Esophagus squamous epithelium (tissue), 5 donors: ENCODE data around the gene FRS3. TPM values are rescaled to one million over a fixed set of nuclear protein-coding genes. Genes with fewer than 3 reads are reported as not detected.
A peak's percentile ranks its signal among the peaks of the same experiment; 100 is the strongest.

Experiments used
- DNase-seq: peaks from one replicate; lab custom pipeline; 2025; lab: John Stamatoyannopoulos, UW
- H3K27ac ChIP-seq, 4 donors: fragments of 200-600 bp; sonication (generic); one replicate each; pipeline ENCODE4 v1.5.1; 2016 to 2019; ENCODE audit warnings: mild to moderate bottlenecking in 1 of 4
- H3K27me3 ChIP-seq, 4 donors: fragments of 200-600 bp; sonication (generic); 1 replicate in 3 of 4; 2 replicates in 1 of 4; pipeline versions ENCODE4 v1.5.1 to v1.6.0; 2017 to 2021; ENCODE audit warnings: antibody characterized with exemption in 1 of 4
- H3K36me3 ChIP-seq, 3 donors: fragments of 200-600 bp; sonication (generic); one replicate each; pipeline ENCODE4 v1.5.1; 2016 to 2019
- H3K4me1 ChIP-seq, 3 donors: fragments of 200-600 bp; sonication (generic); one replicate each; pipeline ENCODE4 v1.5.1; 2017 to 2019
- H3K4me3 ChIP-seq, 4 donors: fragments of 200-600 bp; sonication (generic); 1 replicate in 3 of 4; 2 replicates in 1 of 4; pipeline ENCODE4 v1.5.1; 2016 to 2019; ENCODE audit warnings: mild to moderate bottlenecking in 2 of 4, moderate library complexity in 1 of 4
- H3K9me3 ChIP-seq, 3 donors: fragments of 200-600 bp; sonication (generic); one replicate each; pipeline ENCODE4 v1.5.1; 2016 to 2019
- POLR2A ChIP-seq, 4 donors: fragments of 450-650 bp; IDR thresholded peaks; one replicate each; pipeline ENCODE4 v1.6.1; 2017; ENCODE audit warnings: antibody characterized with exemption in 4 of 4, mild to moderate bottlenecking in 4 of 4, moderate library complexity in 3 of 4
- WGBS, 2 donors: methylation state at CpG; one replicate each; pipeline ENCODE4 v1.1.5; 2018; 5-methylcytosine and 5-hydroxymethylcytosine counted together
- intact Hi-C: fragments of 100-400 bp; cut with DNase I; formaldehyde crosslinking; loops from one replicate; pipeline ENCODE4 v1.15.0; 2022
- total RNA-seq, 4 donors: library from RNA; depleted of rRNA; stranded (reverse); fragments of >200 nt; gene quantifications; one replicate each; pipeline ENCODE4 v1.1.0, GENCODE V29; 2016
- TF ChIP-seq, protein P1 (sequence below), 6 experiments: fragments of 450-650 bp in 4 of 6; fragments of 200-600 bp in 2 of 6; sonication (generic) in 2 of 6; IDR thresholded peaks; one replicate each; pipeline ENCODE4 v1.5.1; 2016 to 2019; ENCODE audit warnings: antibody characterized with exemption in 6 of 6, mild to moderate bottlenecking in 4 of 6, moderate library complexity in 4 of 6
- donor health status: DM: yes; HTN: yes; CAD: no.

The FRS3 gene
- 1 to 10 TPM in 2 of 4 donors, under 1 TPM in 2; 0.31 to 5.5 (median 1.5) TPM for total RNA-seq

DNA sequence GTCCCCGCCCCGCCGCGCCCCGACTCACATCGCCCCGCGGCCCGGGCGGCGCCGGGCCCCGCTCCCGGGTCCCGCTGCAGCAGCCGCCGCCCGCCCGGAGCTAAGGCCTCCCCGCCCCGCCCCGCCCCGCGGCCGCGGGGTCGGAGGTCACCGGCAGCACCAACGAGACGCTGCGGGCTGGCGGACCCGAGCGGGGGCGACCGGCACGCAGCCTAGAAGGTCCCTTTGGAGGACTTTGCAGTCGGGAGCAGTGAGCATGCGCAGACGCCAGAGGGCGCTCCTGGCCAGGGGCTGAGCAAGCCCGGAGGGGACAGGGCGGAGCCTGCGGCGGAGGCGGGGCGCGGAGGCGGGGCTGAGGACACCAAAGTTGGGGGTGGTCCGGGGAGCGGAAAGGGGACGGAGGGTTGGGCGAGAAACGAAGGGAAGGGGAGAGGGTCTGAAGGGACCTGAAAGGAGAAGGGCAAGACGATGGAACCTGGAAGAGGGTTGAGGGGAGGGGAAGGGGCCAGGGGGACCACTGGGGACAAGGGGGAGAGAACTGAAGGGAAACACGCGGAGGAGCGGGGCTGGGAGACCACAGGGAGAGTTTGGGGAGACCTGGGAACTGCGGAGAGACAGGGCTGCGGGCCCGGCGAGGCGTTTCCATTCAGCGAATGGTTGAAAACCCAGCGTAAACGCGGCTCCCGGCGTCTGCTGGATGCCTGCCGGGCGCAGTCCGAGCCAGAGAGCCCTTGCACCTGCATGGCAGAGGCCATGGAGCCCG is at the start of gene FRS3:
Gene FRS3 (minus strand): TSS at position 113 of the 763 bp plus-strand sequence. CDS start 2,913 bp downstream, outside the sequence.
- Histone ChIP-seq H3K36me3 (peaks cover 0 to 26% (median 1%) of the 10 kb centered on the region in 3 donors), H3K4me1 (peaks cover 32 to 59% (median 34%) of the 10 kb centered on the region in 3 donors), H3K27me3 (no peaks in the 10 kb centered on the region), H3K4me3 (peak within 1 kb of the TSS; percentile 47 to 91 (median 78)), H3K9me3 (no peaks in the 10 kb centered on the region), H3K27ac (peak within 1 kb of the TSS; percentile 85 to 94 (median 91))
- WGBS, 2 donors, result 0 to 1% methylated on average over 28 to 33 of the region's 73 CpGs
- peak; percentile 74 for DNase-seq
- TF ChIP-seq, protein P1, sequence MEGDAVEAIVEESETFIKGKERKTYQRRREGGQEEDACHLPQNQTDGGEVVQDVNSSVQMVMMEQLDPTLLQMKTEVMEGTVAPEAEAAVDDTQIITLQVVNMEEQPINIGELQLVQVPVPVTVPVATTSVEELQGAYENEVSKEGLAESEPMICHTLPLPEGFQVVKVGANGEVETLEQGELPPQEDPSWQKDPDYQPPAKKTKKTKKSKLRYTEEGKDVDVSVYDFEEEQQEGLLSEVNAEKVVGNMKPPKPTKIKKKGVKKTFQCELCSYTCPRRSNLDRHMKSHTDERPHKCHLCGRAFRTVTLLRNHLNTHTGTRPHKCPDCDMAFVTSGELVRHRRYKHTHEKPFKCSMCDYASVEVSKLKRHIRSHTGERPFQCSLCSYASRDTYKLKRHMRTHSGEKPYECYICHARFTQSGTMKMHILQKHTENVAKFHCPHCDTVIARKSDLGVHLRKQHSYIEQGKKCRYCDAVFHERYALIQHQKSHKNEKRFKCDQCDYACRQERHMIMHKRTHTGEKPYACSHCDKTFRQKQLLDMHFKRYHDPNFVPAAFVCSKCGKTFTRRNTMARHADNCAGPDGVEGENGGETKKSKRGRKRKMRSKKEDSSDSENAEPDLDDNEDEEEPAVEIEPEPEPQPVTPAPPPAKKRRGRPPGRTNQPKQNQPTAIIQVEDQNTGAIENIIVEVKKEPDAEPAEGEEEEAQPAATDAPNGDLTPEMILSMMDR (IDR thresholded peaks at IDR 0.05), result peak; percentile 65 to 98 (median 96)
- peak in 2 of 4 donors; percentile 15 to 36 for TF ChIP-seq POLR2A (IDR thresholded peaks at IDR 0.05)
- intact Hi-C loops, result loop anchor here (5.0 to 10.0 kb wide), 2 partner anchors 175 to 267 kb away; no protein-coding TSS in a partner anchor

DNA sequence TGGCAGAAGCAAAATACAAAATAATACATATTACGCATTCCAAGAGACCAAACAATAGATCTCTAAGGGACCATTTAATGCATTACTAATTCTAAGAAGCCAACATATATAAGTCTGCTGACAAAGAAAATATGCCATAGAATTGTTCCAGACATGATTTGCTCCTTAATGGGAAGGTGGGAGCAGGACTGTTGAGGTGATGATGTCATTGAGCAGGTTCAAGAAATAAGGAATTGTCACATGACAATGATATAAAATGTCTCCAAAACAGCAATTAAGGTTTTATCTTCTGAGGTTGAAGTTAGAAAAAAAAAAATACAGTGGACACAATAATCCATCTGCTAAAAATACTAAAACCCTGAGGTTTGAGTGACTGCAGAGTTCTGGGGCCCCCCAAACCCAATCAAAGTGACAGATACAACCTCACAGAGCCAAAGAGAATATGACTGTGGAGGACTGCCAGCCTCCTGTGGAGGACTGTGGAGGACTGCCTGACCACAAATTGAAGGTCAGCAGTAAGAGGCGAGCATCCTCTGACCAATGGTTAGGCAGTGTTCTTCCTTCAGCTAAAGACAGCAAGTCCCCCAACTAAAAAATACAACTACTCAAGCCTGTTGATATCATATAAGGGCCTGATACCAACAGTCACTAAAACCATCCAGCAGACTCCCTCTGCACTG is 46.8 kb upstream of the FRS3 start:
- no peaks in the 10 kb centered on the region for H3K4me1 ChIP-seq
- no peak overlapping the region for H3K27ac ChIP-seq
- no peaks in the 10 kb centered on the region for H3K27me3 ChIP-seq
- no peaks in the 10 kb centered on the region for H3K36me3 ChIP-seq
- H3K4me3 ChIP-seq, result no peak overlapping the region
- H3K9me3 ChIP-seq, result no peaks in the 10 kb centered on the region
- DNase-seq, result no peak
- 88 to 94% methylated on average over 1 to 2 of the region's 2 CpGs for WGBS, 2 donors
- intact Hi-C loops, result no loop called here
- TF ChIP-seq, protein P1 (IDR thresholded peaks at IDR 0.05), result no peak
- TF ChIP-seq POLR2A (IDR thresholded peaks at IDR 0.05), result no peak

DNA sequence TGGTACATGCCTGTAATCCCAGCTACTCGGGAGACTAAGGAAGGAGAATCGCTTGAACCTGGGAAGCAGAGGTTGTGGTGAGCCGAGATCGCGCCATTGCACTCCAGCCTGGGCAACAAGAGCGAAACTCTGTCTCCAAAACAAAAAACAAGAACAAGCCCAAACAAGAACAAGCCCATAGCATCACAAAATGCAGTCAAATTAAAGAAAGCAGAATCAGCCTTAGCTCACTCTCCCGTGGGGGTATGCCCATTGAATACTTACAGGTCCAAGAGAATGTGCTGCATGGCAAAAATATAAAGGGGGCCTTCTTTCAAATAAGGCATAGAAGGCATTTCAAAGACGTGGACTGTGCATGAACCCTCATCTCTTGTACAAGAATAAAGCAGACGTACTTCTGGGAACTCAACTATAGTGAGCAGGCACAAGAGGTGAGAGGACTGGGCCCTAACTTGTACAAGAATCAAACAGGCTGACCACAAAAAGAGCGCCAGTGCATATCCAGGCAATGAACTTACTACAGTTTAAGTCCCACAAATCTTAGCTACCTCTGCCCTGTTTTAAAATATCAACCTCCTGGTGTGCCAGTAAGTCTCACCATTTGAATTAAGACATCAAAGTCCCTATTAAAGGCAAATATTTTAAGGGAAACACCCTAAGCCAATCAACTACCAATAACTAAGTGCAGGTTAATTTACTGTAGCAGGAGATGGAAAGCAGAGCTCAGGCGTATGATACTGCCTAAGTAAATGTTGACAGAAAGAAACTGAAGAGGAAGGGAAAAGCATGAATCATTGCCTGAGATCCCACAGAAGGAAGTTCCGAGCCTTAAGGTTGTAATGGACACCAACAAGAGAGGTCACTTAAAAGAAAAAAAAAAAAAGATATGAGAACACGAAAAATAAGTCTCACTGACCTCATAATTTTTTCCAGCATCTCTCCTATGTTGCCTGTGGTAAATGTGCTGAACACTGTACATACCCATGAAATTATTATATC is 45.2 kb upstream of the FRS3 start:
- Histone ChIP-seq H3K27ac (no peak overlapping the region), H3K27me3 (no peaks in the 10 kb centered on the region), H3K4me1 (no peaks in the 10 kb centered on the region), H3K36me3 (no peaks in the 10 kb centered on the region), H3K4me3 (no peak overlapping the region), H3K9me3 (no peaks in the 10 kb centered on the region)
- TF ChIP-seq, protein P1 (IDR thresholded peaks at IDR 0.05), result no peak
- no peak for TF ChIP-seq POLR2A (IDR thresholded peaks at IDR 0.05)
- intact Hi-C loops, result no loop called here
- 76 to 80% methylated on average over 13 of the region's 13 CpGs for WGBS, 2 donors
- no peak for DNase-seq

GRCh38 chr6:41823178-41823577 is 43.5 kb upstream of the FRS3 start:
- DNase-seq, result no peak
- 100% methylated on average over 1 of the region's 1 CpG for WGBS, 2 donors
- Histone ChIP-seq H3K9me3 (no peaks in the 10 kb centered on the region), H3K27ac (no peak overlapping the region), H3K27me3 (no peaks in the 10 kb centered on the region), H3K4me3 (no peak overlapping the region), H3K36me3 (no peaks in the 10 kb centered on the region), H3K4me1 (no peaks in the 10 kb centered on the region)
- intact Hi-C loops, result no loop called here
- no peak for TF ChIP-seq POLR2A (IDR thresholded peaks at IDR 0.05)
- TF ChIP-seq, protein P1 (IDR thresholded peaks at IDR 0.05), result no peak
